A549 (cell line): ENCODE data around the gene CFAP44. TPM values are rescaled to one million over a fixed set of nuclear protein-coding genes. Genes with fewer than 3 reads are reported as not detected.

ENCODE experiments used
- ATAC-seq, 2 experiments: fragments of 200-7000 bp in 1 of 2; fragments of >200 bp in 1 of 2; cut with Nextera tagmentation in 1 of 2; cut with Tn5 transposase in 1 of 2; 3 replicates each; pipeline versions ENCODE4 v1.8.0 to v1.9.1; 2018 to 2020; ENCODE audit warnings: mild to moderate bottlenecking in 1 of 2, moderate library complexity in 1 of 2
- CTCF ChIA-PET: fragments of 300-600 bp; sonication (Branson Sonifier 250); formaldehyde crosslinking; extraction: SDS; loops from one replicate; lab custom pipeline; 2021; ENCODE audit warnings: antibody characterized with exemption, inconsistent platforms; lab: Yijun Ruan, JAX
- POLR2A ChIA-PET: fragments of 350-600 bp; formaldehyde crosslinking; extraction: SDS; loops from one replicate; lab custom pipeline; 2021; ENCODE audit warnings: antibody characterized with exemption, inconsistent platforms; lab: Yijun Ruan, JAX
- DNase-seq, 2 experiments: peaks; one replicate each; pipeline versions ENCODE4 v3.0.0 to v3.0.0-alpha.2; 2011 to 2016; ENCODE audit warnings: low read depth in 1 of 2, low spot score in 1 of 2
- FAIRE-seq: peaks from 2 replicates; lab custom pipeline; 2011; peaks lifted over from hg19 to GRCh38; lab: Jason Lieb, UNC
- H3K27ac ChIP-seq, 2 experiments: fragments of >200 bp; sonication (Bioruptor Twin); formaldehyde crosslinking; 3 replicates each; pipeline ENCODE4 v1.5.1; 2016 to 2017
- H3K4me1 ChIP-seq: fragments of >200 bp; sonication (Bioruptor Twin); formaldehyde crosslinking; 3 replicates; pipeline ENCODE4 v1.6.1; 2016
- H3K4me2 ChIP-seq: fragments of >200 bp; sonication (Bioruptor Twin); formaldehyde crosslinking; 3 replicates; pipeline ENCODE4 v1.6.1; 2016
- H3K4me3 ChIP-seq: fragments of >200 bp; sonication (Bioruptor Twin); formaldehyde crosslinking; 3 replicates; pipeline ENCODE4 v1.5.1; 2016
- H3K9me3 ChIP-seq: fragments of >200 bp; sonication (Bioruptor Twin); formaldehyde crosslinking; 3 replicates; pipeline ENCODE4 v1.6.1; 2016
- BHLHE40 ChIP-seq: IDR thresholded peaks from 2 replicates; pipeline ENCODE4 v1.6.1; 2012; ENCODE audit warnings: low read depth, low read length, inconsistent platforms
- CBX2 ChIP-seq: fragments of 200-600 bp; sonication (generic); IDR thresholded peaks from 2 replicates; pipeline ENCODE4 v1.6.1; 2016; ENCODE audit warnings: low read depth, mild to moderate bottlenecking, borderline replicate concordance
- CBX8 ChIP-seq: fragments of 200-600 bp; sonication (generic); IDR thresholded peaks from 2 replicates; pipeline ENCODE4 v1.6.1; 2016
- E2F6 ChIP-seq: IDR thresholded peaks from 2 replicates; pipeline ENCODE4 v1.6.1; 2012; ENCODE audit warnings: low read depth, borderline replicate concordance
- EHF ChIP-seq: fragments of 250-450 bp; sonication (Bioruptor Pico); IDR thresholded peaks from 2 replicates; pipeline ENCODE4 v1.5.0; 2020; ENCODE audit warnings: mild to moderate bottlenecking
- GATA3 ChIP-seq: IDR thresholded peaks from 2 replicates; pipeline ENCODE4 v1.6.1; 2012; ENCODE audit warnings: borderline replicate concordance
- HES2 ChIP-seq: fragments of >200 bp; sonication (Bioruptor Twin); formaldehyde crosslinking; IDR thresholded peaks from 2 replicates; pipeline ENCODE4 v1.6.1; 2016
- HOXB13 ChIP-seq: fragments of 250-450 bp; sonication (Bioruptor Pico); IDR thresholded peaks from 2 replicates; pipeline ENCODE4 v1.5.0; 2020; ENCODE audit warnings: low read depth, mild to moderate bottlenecking, moderate library complexity
- HOXB5 ChIP-seq: fragments of 250-450 bp; sonication (Bioruptor Pico); IDR thresholded peaks from 2 replicates; pipeline ENCODE4 v1.5.0; 2020; ENCODE audit warnings: mild to moderate bottlenecking, moderate library complexity
- JUNB ChIP-seq: fragments of >200 bp; sonication (Bioruptor Twin); formaldehyde crosslinking; IDR thresholded peaks from 2 replicates; pipeline ENCODE4 v1.6.1; 2016
- KDM1A ChIP-seq: fragments of 200-600 bp; sonication (generic); IDR thresholded peaks from 2 replicates; pipeline ENCODE4 v1.6.1; 2016; ENCODE audit warnings: low read depth, mild to moderate bottlenecking
- MAFK ChIP-seq: fragments of 450-650 bp; IDR thresholded peaks from 2 replicates; pipeline ENCODE4 v1.6.1; 2014; ENCODE audit not compliant: partially characterized antibody
- NR3C1 ChIP-seq: fragments of >200 bp; sonication (Bioruptor Twin); formaldehyde crosslinking; IDR thresholded peaks from 3 replicates; pipeline ENCODE4 v1.6.1; 2017
- PHF8 ChIP-seq: fragments of 200-600 bp; sonication (generic); IDR thresholded peaks from 2 replicates; pipeline ENCODE4 v1.6.1; 2016; ENCODE audit warnings: low read depth, mild to moderate bottlenecking, antibody characterized with exemption, moderate library complexity, borderline replicate concordance
- POLR2A ChIP-seq: IDR thresholded peaks from 2 replicates; pipeline ENCODE4 v1.6.1; 2012; ENCODE audit warnings: mild to moderate bottlenecking, low read length
- USF2 ChIP-seq: fragments of 450-650 bp; IDR thresholded peaks from 2 replicates; pipeline ENCODE4 v1.6.1; 2014; ENCODE audit warnings: antibody characterized with exemption
- WGBS: methylation state at CpG from one replicate; pipeline ENCODE4 v1.1.6; 2017; ENCODE audit errors: missing lambda C conversion rate; 5-methylcytosine and 5-hydroxymethylcytosine counted together
- polyA plus RNA-seq, 4 experiments: library from polyadenylated mRNA; depleted of rRNA in 3 of 4; stranded (reverse); fragments of >200 nt; fragmentation: RNase III in 1 of 4; extraction: RNeasy Plus Mini Kit Qiagen cat#74134 plus additional on column Dnase treatment in 1 of 4; gene quantifications; 2 replicates in 3 of 4; 3 replicates in 1 of 4; pipeline ENCODE4 v1.2.3, GENCODE V29; 2011 to 2017
- small RNA-seq, 6 experiments: library from RNA; depleted of rRNA; stranded (forward); fragments of <200 nt; gene quantifications; one replicate each; pipeline ENCODE3, GENCODE V24; 2012
- TF ChIP-seq, protein P1 (sequence below): fragments of 250-450 bp; sonication (Bioruptor Pico); IDR thresholded peaks from 2 replicates; pipeline ENCODE4 v1.5.0; 2020; ENCODE audit warnings: low read depth, mild to moderate bottlenecking, moderate library complexity
- TF ChIP-seq, protein P2 (sequence below): IDR thresholded peaks from 2 replicates; pipeline ENCODE4 v1.6.1; 2012

Gene CFAP44
- polyA plus RNA-seq, 2 of the 4 experiments (the other 2 are of a cell fraction), result 4.5 to 9.4 TPM

DNA sequence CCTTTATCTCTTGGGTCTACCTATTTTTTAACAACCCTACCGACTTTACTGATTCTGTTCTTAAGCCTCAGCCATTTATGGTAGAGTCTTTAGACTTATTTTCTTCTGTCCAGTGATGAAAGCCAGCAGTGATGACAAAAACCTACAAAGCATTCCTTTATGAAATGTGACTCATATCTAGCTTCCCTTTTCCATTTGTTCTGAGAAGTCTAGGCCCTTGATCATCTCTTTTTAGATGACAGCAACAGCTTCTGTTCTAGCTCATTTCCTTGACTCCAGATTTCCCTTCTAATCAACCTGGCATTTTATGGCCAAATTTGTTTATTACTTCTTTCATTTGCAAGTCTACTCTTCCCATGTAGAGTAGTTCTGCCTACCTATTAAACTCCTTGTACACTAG, 36.1 kb downstream of the CFAP44 start:
- no peak for ATAC-seq
- no peak for DNase-seq

DNA sequence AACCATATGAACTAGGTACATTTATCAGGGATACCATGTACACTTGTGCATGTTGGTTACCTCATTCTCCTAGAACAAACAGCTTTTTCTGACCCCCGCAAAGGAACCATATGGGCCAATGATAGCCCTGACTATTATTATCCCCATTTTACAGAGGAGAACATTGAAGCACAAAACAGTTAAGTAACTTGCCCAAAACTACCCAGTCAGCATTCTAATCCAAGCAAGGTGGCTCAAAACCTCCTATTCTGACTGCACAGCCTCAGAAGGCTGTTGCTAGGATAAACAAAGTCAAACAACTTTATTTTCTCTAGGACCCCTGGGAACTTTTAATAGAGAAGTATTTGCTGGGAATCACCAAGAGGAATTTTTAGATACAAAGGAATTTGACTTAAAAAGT, 36.7 kb downstream of the CFAP44 start:
- POLR2A ChIA-PET, result no interaction called here
- TF ChIP-seq HOXB5 (CRISPR knock-in tag) (no peak), POLR2A (no peak), KDM1A (no peak), MAFK (peak; percentile 66), BHLHE40 (no peak)
- Histone ChIP-seq H3K4me3 (no peak overlapping the region), H3K4me2 (no peak overlapping the region), H3K4me1 (no peaks in the 10 kb centered on the region), H3K9me3 (no peaks in the 10 kb centered on the region), H3K27ac (no peak overlapping the region)
- DNase-seq (no peak), ATAC-seq (no peak), FAIRE-seq (no peak)
- CTCF ChIA-PET, result no interaction called here
- WGBS, result 96% methylated on average over 1 of the region's 1 CpG

More for the DNA sequence above, 36.1 kb downstream of the CFAP44 start:
- no peak overlapping the region for H3K4me3 ChIP-seq
- FAIRE-seq, result no peak
- POLR2A ChIA-PET, result no interaction called here
- H3K27ac ChIP-seq, result no peak overlapping the region
- 73% methylated on average over 1 of the region's 1 CpG for WGBS
- H3K9me3 ChIP-seq, result no peaks in the 10 kb centered on the region
- no peaks in the 10 kb centered on the region for H3K4me1 ChIP-seq
- TF ChIP-seq EHF (no peak), HES2 (no peak), PHF8 (no peak), JUNB (no peak), POLR2A (no peak), BHLHE40 (no peak), CBX8 (no peak), HOXB13 (CRISPR knock-in tag) (no peak), E2F6 (no peak), NR3C1 (no peak), USF2 (no peak), CBX2 (no peak), GATA3 (no peak)
- TF ChIP-seq, protein P1, sequence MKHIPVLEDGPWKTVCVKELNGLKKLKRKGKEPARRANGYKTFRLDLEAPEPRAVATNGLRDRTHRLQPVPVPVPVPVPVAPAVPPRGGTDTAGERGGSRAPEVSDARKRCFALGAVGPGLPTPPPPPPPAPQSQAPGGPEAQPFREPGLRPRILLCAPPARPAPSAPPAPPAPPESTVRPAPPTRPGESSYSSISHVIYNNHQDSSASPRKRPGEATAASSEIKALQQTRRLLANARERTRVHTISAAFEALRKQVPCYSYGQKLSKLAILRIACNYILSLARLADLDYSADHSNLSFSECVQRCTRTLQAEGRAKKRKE, result no peak
- TF ChIP-seq, protein P2, sequence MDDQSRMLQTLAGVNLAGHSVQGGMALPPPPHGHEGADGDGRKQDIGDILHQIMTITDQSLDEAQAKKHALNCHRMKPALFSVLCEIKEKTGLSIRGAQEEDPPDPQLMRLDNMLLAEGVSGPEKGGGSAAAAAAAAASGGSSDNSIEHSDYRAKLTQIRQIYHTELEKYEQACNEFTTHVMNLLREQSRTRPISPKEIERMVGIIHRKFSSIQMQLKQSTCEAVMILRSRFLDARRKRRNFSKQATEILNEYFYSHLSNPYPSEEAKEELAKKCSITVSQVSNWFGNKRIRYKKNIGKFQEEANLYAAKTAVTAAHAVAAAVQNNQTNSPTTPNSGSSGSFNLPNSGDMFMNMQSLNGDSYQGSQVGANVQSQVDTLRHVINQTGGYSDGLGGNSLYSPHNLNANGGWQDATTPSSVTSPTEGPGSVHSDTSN, result no peak
- TF ChIP-seq, all 56 proteins: peak for 0
- no peak overlapping the region for H3K4me2 ChIP-seq
- CTCF ChIA-PET, result no interaction called here

Small RNA genes lying within 50 kb of the gene (small RNA-seq; reads per million reads assigned to genes)
- gene MIR8076, result 0 reads per million in 6 experiments

Other genes starting within 250 kb of the CFAP44 start
- gene BOC, start 229.9 kb downstream of the CFAP44 start, polyA plus RNA-seq (2011; rRNA removed), result 4.0 and 5.7 TPM in 2 replicates
- gene BOC, start 229.9 kb downstream of the CFAP44 start, polyA plus RNA-seq (2017; fragmentation: RNase III; extraction: RNeasy Plus Mini Kit Qiagen cat#74134 plus additional on column Dnase treatment), result 3.4 to 4.0 TPM (median 3.6 TPM) in 3 replicates
- gene SPICE1, start 73.7 kb upstream of the CFAP44 start, polyA plus RNA-seq (2011; rRNA removed), result 13.2 and 16.1 TPM in 2 replicates
- gene SPICE1, start 73.7 kb upstream of the CFAP44 start, polyA plus RNA-seq (2017; fragmentation: RNase III; extraction: RNeasy Plus Mini Kit Qiagen cat#74134 plus additional on column Dnase treatment), result 5.2 to 6.0 TPM (median 6.0 TPM) in 3 replicates
- gene SIDT1, start 91.1 kb upstream of the CFAP44 start, polyA plus RNA-seq (2011; rRNA removed), result 7.5 and 8.4 TPM in 2 replicates
- gene SIDT1, start 91.1 kb upstream of the CFAP44 start, polyA plus RNA-seq (2017; fragmentation: RNase III; extraction: RNeasy Plus Mini Kit Qiagen cat#74134 plus additional on column Dnase treatment), result 0.25 to 0.43 TPM (median 0.25 TPM) in 3 replicates